Liver (tissue), 3 donors: Measurements from ENCODE around the gene ADAMTS4.

Source experiments
- CTCF ChIP-seq: fragments of 150-350 bp; IDR thresholded peaks from 2 replicates; pipeline ENCODE4 v1.5.1; 2017; ENCODE audit warnings: improper control_type of control experiment, low read depth, low read length; ENCODE audit not compliant: missing input control
- EGR1 ChIP-seq, 2 donors: IDR thresholded peaks; 2 replicates each; pipeline ENCODE4 v1.6.1; 2016 to 2018; ENCODE audit warnings: antibody characterized with exemption in 2 of 2, low read depth in 2 of 2
- HNF4A ChIP-seq, 2 donors: conservative IDR thresholded peaks; 2 replicates each; pipeline ENCODE4 v1.6.1; 2016; ENCODE audit warnings: antibody characterized with exemption in 2 of 2, mild to moderate bottlenecking in 2 of 2
- JUND ChIP-seq, 2 donors: IDR thresholded peaks; 2 replicates each; pipeline ENCODE4 v1.6.1; 2016; ENCODE audit warnings: antibody characterized with exemption in 2 of 2
- RAD21 ChIP-seq, 2 donors: IDR thresholded peaks; 2 replicates each; pipeline ENCODE4 v1.6.1; 2016; ENCODE audit warnings: antibody characterized with exemption in 2 of 2, mild to moderate bottlenecking in 2 of 2
- REST ChIP-seq: IDR thresholded peaks from 2 replicates; pipeline ENCODE4 v1.6.1; 2016; ENCODE audit warnings: antibody characterized with exemption, mild to moderate bottlenecking
- RXRA ChIP-seq, 2 donors: IDR thresholded peaks; 2 replicates each; pipeline ENCODE4 v1.6.1; 2017 to 2018; ENCODE audit warnings: antibody characterized with exemption in 2 of 2, mild to moderate bottlenecking in 1 of 2
- YY1 ChIP-seq: IDR thresholded peaks from 2 replicates; pipeline ENCODE4 v1.6.1; 2016; ENCODE audit warnings: antibody characterized with exemption, mild to moderate bottlenecking
- donor health status: healthy.
- donor health status: healthy.

- TF ChIP-seq CTCF (peak; percentile 86), YY1 (no peak), RAD21 (IDR thresholded peaks at IDR 0.05) (peak; percentile 86 to 90), RXRA (IDR thresholded peaks at IDR 0.05) (no peak), REST (no peak), EGR1 (IDR thresholded peaks at IDR 0.05; ENCODE audit: low read depth in 2 of 2) (no peak), HNF4A (conservative IDR thresholded peaks at IDR 0.05) (no peak), JUND (IDR thresholded peaks at IDR 0.05) (no peak)
Measured at GRCh38 chr1:161227196-161227871, 28.5 kb upstream of the ADAMTS4 start.
